Spleen (tissue), 11 donors: Measurements from ENCODE around the gene NKAIN2. TPM values are rescaled to one million over a fixed set of nuclear protein-coding genes. Genes with fewer than 3 reads are reported as not detected.

Experiments
- DNase-seq: peaks from one replicate; pipeline ENCODE4 v3.0.0-alpha.2; 2020
- H3K27ac ChIP-seq, 8 donors: fragments of 200-600 bp; sonication (generic) in 7 of 8; 1 replicate in 4 of 8; 2 replicates in 4 of 8; pipeline versions ENCODE4 v1.5.0 to v1.8.0; 2016 to 2021; ENCODE audit warnings: inconsistent platforms in 4 of 8, mild to moderate bottlenecking in 4 of 8, moderate library complexity in 1 of 8
- H3K27me3 ChIP-seq, 7 donors: fragments of 200-600 bp; sonication (generic) in 6 of 7; replicated peaks in 1 of 7; 1 replicate in 4 of 7; 2 replicates in 3 of 7; pipeline versions ENCODE4 v1.5.0 to v1.8.0; 2016 to 2021; ENCODE audit warnings: inconsistent platforms in 3 of 7, mild to moderate bottlenecking in 1 of 7
- H3K36me3 ChIP-seq, 6 donors: fragments of 200-600 bp; sonication (generic) in 5 of 6; 1 replicate in 4 of 6; 2 replicates in 2 of 6; pipeline versions ENCODE4 v1.5.0 to v1.8.0; 2016 to 2021; ENCODE audit warnings: inconsistent platforms in 2 of 6
- H3K4me1 ChIP-seq, 6 donors: fragments of 200-600 bp; sonication (generic) in 5 of 6; 1 replicate in 3 of 6; 2 replicates in 3 of 6; pipeline versions ENCODE4 v1.5.0 to v1.8.0; 2016 to 2021; ENCODE audit warnings: inconsistent platforms in 3 of 6
- H3K4me3 ChIP-seq, 8 donors: fragments of 200-600 bp; sonication (generic) in 7 of 8; 1 replicate in 4 of 8; 2 replicates in 4 of 8; pipeline versions ENCODE4 v1.5.0 to v1.8.0; 2016 to 2021; ENCODE audit warnings: inconsistent platforms in 4 of 8, mild to moderate bottlenecking in 4 of 8, moderate library complexity in 2 of 8
- H3K9me3 ChIP-seq, 8 donors: fragments of 200-600 bp; sonication (generic) in 7 of 8; 1 replicate in 4 of 8; 2 replicates in 4 of 8; pipeline versions ENCODE4 v1.5.0 to v1.8.0; 2016 to 2021; ENCODE audit warnings: inconsistent platforms in 4 of 8
- CTCF ChIP-seq, 11 experiments: fragments of 200-600 bp in 7 of 11; fragments of 450-650 bp in 4 of 11; sonication (generic) in 4 of 11; IDR thresholded peaks in 8 of 11; conservative IDR thresholded peaks in 3 of 11; 1 replicate in 7 of 11; 2 replicates in 4 of 11; pipeline versions ENCODE4 v1.4.0 to v1.8.0; 2016 to 2021; ENCODE audit warnings: antibody characterized with exemption in 11 of 11, inconsistent platforms in 4 of 11, mild to moderate bottlenecking in 1 of 11
- POLR2A ChIP-seq, 3 donors: fragments of 450-650 bp; IDR thresholded peaks; one replicate each; pipeline ENCODE4 v1.5.1; 2017; ENCODE audit warnings: antibody characterized with exemption in 3 of 3, mild to moderate bottlenecking in 1 of 3
- POLR2AphosphoS5 ChIP-seq, 3 donors: sonication (generic); formaldehyde crosslinking; IDR thresholded peaks; one replicate each; pipeline ENCODE4 v1.5.1; 2017; ENCODE audit warnings: antibody characterized with exemption in 3 of 3
- WGBS, 5 donors: extraction: QIAGEN DNeasy Blood & Tissue Kit in 3 of 5; methylation state at CpG; one replicate each; pipeline versions ENCODE4 v1.1.5 to v1.1.7; 2013 to 2018; 5-methylcytosine and 5-hydroxymethylcytosine counted together
- intact Hi-C: fragments of 100-400 bp; cut with DNase I; formaldehyde crosslinking; loops from one replicate; pipeline ENCODE4 v1.15.0; 2023; ENCODE audit warnings: low total_unique reads
- polyA plus RNA-seq, 3 donors: library from polyadenylated mRNA; stranded (reverse); fragments of 200-250 nt; gene quantifications; one replicate each; pipeline ENCODE4 v1.2.1, GENCODE V29; 2013
- total RNA-seq, 7 donors: library from RNA; depleted of rRNA in 3 of 7; stranded (reverse); fragments of >200 nt in 3 of 7; fragmentation: NEBNext Ultra II Directional in 4 of 7; extraction: Animal tissue kit (Norgen Biotek cat#: 25700) in 4 of 7; gene quantifications; one replicate each; pipeline versions ENCODE4 v1.1.0 to v1.2.1, GENCODE V29; 2016 to 2021
- donor health status: healthy with polysubstance abuse.
- donor health status: DM: no; HTN: no; CAD: no; lungs with moderate emphysema.
- donor health status: DM: no; HTN: no; CAD: no.
- donor health status: Bipolar disorder and iron deficiency.
- donor health status: healthy.
- donor health status: DM: no; HTN: no; CAD: no.
- donor health status: DM: yes; HTN: yes; CAD: no.

The NKAIN2 gene
- total and polyA plus RNA-seq, 10 donors = 0.13 to 0.51 (median 0.18) TPM; not detected in 4

GRCh38 chr6:123990376-123990775, 186.7 kb downstream of the NKAIN2 start:
- Histone ChIP-seq H3K36me3 (no peaks in the 10 kb centered on the region), H3K27me3 (no peaks in the 10 kb centered on the region), H3K4me1 (no peaks in the 10 kb centered on the region), H3K4me3 (no peak overlapping the region), H3K9me3 (no peaks in the 10 kb centered on the region), H3K27ac (no peak overlapping the region)
- TF ChIP-seq CTCF (IDR thresholded peaks at IDR 0.05 in 8 of 11, conservative IDR thresholded peaks at IDR 0.05 in 3 of 11) = no peak
- TF ChIP-seq POLR2A (IDR thresholded peaks at IDR 0.05) = no peak
- no peak for TF ChIP-seq POLR2AphosphoS5 (IDR thresholded peaks at IDR 0.05)
- WGBS, 5 donors = 24 to 58% (median 39%) methylated on average over 2 of the region's 2 CpGs
- intact Hi-C loops = no loop called here
- no peak for DNase-seq

- Histone ChIP-seq H3K4me3 (no peak overlapping the region), H3K9me3 (no peaks in the 10 kb centered on the region), H3K36me3 (no peaks in the 10 kb centered on the region), H3K27ac (no peak overlapping the region), H3K27me3 (no peaks in the 10 kb centered on the region), H3K4me1 (no peaks in the 10 kb centered on the region)
- intact Hi-C loops = no loop called here
- DNase-seq = no peak
- TF ChIP-seq POLR2AphosphoS5 (IDR thresholded peaks at IDR 0.05) = no peak
- no peak for TF ChIP-seq CTCF (IDR thresholded peaks at IDR 0.05 in 8 of 11, conservative IDR thresholded peaks at IDR 0.05 in 3 of 11)
- no peak for TF ChIP-seq POLR2A (IDR thresholded peaks at IDR 0.05)
- 62 to 87% (median 70%) methylated on average over 3 of the region's 3 CpGs for WGBS, 5 donors
Measured at GRCh38 chr6:123994168-123994567, 190.5 kb downstream of the NKAIN2 start.

- no peak for TF ChIP-seq POLR2AphosphoS5 (IDR thresholded peaks at IDR 0.05)
- TF ChIP-seq CTCF (IDR thresholded peaks at IDR 0.05 in 8 of 11, conservative IDR thresholded peaks at IDR 0.05 in 3 of 11) = no peak
- no peak for TF ChIP-seq POLR2A (IDR thresholded peaks at IDR 0.05)
- WGBS, 5 donors = 55 to 74% (median 63%) methylated on average over 4 of the region's 4 CpGs
- H3K9me3 ChIP-seq = no peaks in the 10 kb centered on the region
- no peaks in the 10 kb centered on the region for H3K4me1 ChIP-seq
- H3K4me3 ChIP-seq = no peak overlapping the region
- no peaks in the 10 kb centered on the region for H3K27me3 ChIP-seq
- no peaks in the 10 kb centered on the region for H3K36me3 ChIP-seq
- intact Hi-C loops = no loop called here
- H3K27ac ChIP-seq = no peak overlapping the region
- DNase-seq = no peak
Measured at GRCh38 chr6:123994891-123995635, 191.4 kb downstream of the NKAIN2 start.

GRCh38 chr6:123997223-123997622, 193.6 kb downstream of the NKAIN2 start:
- no peak for DNase-seq
- Histone ChIP-seq H3K36me3 (no peaks in the 10 kb centered on the region), H3K27me3 (no peaks in the 10 kb centered on the region), H3K4me1 (no peaks in the 10 kb centered on the region), H3K9me3 (no peaks in the 10 kb centered on the region), H3K4me3 (no peak overlapping the region), H3K27ac (no peak overlapping the region)
- TF ChIP-seq CTCF (IDR thresholded peaks at IDR 0.05 in 8 of 11, conservative IDR thresholded peaks at IDR 0.05 in 3 of 11) = no peak
- no peak for TF ChIP-seq POLR2AphosphoS5 (IDR thresholded peaks at IDR 0.05)
- TF ChIP-seq POLR2A (IDR thresholded peaks at IDR 0.05) = no peak
- intact Hi-C loops = no loop called here
- 26 to 36% (median 34%) methylated on average over 3 of the region's 3 CpGs for WGBS, 5 donors
